Trophoblast cell (in vitro differentiated cells and primary cell): ENCODE measurements around the gene MCM5.

Source experiments
- DNase-seq, 2 donors: peaks; one replicate each; pipeline ENCODE4 v3.0.0-alpha.2; 2016
- H2AFZ ChIP-seq: 2 replicates; pipeline ENCODE4 v1.6.1; 2013; ENCODE audit warnings: low read length, moderate library complexity, mild to moderate bottlenecking; ENCODE audit not compliant: insufficient read depth, poor library complexity
- H2AK5ac ChIP-seq: 2 replicates; pipeline ENCODE4 v1.6.1; 2013; ENCODE audit warnings: mild to moderate bottlenecking, low read length
- H2BK120ac ChIP-seq: 2 replicates; pipeline ENCODE4 v1.6.1; 2013; ENCODE audit warnings: low read length, mild to moderate bottlenecking, moderate library complexity; ENCODE audit not compliant: insufficient read depth, poor library complexity
- H2BK12ac ChIP-seq: 2 replicates; pipeline ENCODE4 v1.6.1; 2013; ENCODE audit warnings: mild to moderate bottlenecking, low read length, moderate library complexity
- H2BK5ac ChIP-seq: 2 replicates; pipeline ENCODE4 v1.6.1; 2013; ENCODE audit warnings: low read length, low read depth, moderate library complexity, mild to moderate bottlenecking; ENCODE audit not compliant: poor library complexity
- H3K14ac ChIP-seq: 2 replicates; pipeline ENCODE4 v1.6.1; 2013; ENCODE audit warnings: mild to moderate bottlenecking, low read length
- H3K18ac ChIP-seq: 2 replicates; pipeline ENCODE4 v1.6.1; 2013; ENCODE audit warnings: mild to moderate bottlenecking, low read length
- H3K23ac ChIP-seq: 2 replicates; pipeline ENCODE4 v1.6.1; 2013; ENCODE audit warnings: low read length
- H3K27ac ChIP-seq: 2 replicates; pipeline ENCODE4 v1.5.1; 2013; ENCODE audit warnings: low read depth, mild to moderate bottlenecking, inconsistent platforms, low read length, moderate library complexity
- H3K27me3 ChIP-seq: 2 replicates; pipeline ENCODE4 v1.6.1; 2013; ENCODE audit warnings: inconsistent platforms, mild to moderate bottlenecking, low read length, moderate library complexity; ENCODE audit not compliant: insufficient read depth
- H3K36me3 ChIP-seq, 2 experiments: 1 replicate in 1 of 2; 2 replicates in 1 of 2; pipeline ENCODE4 v1.6.1; 2013; ENCODE audit warnings: low read length in 2 of 2, mild to moderate bottlenecking in 2 of 2, moderate library complexity in 1 of 2; ENCODE audit not compliant: insufficient read depth in 2 of 2, control insufficient read depth in 1 of 2
- H3K4ac ChIP-seq: 2 replicates; pipeline ENCODE4 v1.6.1; 2013; ENCODE audit warnings: low read depth, mild to moderate bottlenecking, low read length, moderate library complexity
- H3K4me1 ChIP-seq, 2 experiments: 1 replicate in 1 of 2; 2 replicates in 1 of 2; pipeline ENCODE4 v1.6.1; 2013; ENCODE audit warnings: low read length in 2 of 2, mild to moderate bottlenecking in 2 of 2, moderate library complexity in 1 of 2; ENCODE audit not compliant: insufficient read depth in 2 of 2, control insufficient read depth in 1 of 2
- H3K4me2 ChIP-seq: 2 replicates; pipeline ENCODE4 v1.6.1; 2013; ENCODE audit warnings: inconsistent platforms, mild to moderate bottlenecking, low read length, moderate library complexity
- H3K4me3 ChIP-seq: 2 replicates; pipeline ENCODE4 v1.5.1; 2013; ENCODE audit warnings: mild to moderate bottlenecking, low read depth, low read length, inconsistent platforms
- H3K79me1 ChIP-seq: one replicate; pipeline ENCODE4 v1.6.1; 2013; ENCODE audit warnings: low read length
- H3K79me2 ChIP-seq: 2 replicates; pipeline ENCODE4 v1.6.1; 2013; ENCODE audit warnings: low read length, mild to moderate bottlenecking; ENCODE audit not compliant: control insufficient read depth, insufficient read depth, poor library complexity
- H3K9ac ChIP-seq: 2 replicates; pipeline ENCODE4 v1.6.1; 2013; ENCODE audit warnings: mild to moderate bottlenecking, low read length
- H3K9me3 ChIP-seq: 2 replicates; pipeline ENCODE4 v1.6.1; 2013; ENCODE audit warnings: low read depth, mild to moderate bottlenecking, control low read depth, inconsistent platforms, low read length; ENCODE audit not compliant: insufficient read depth
- H4K12ac ChIP-seq: 2 replicates; pipeline ENCODE4 v1.6.1; 2013; ENCODE audit warnings: low read depth, mild to moderate bottlenecking, low read length, moderate library complexity
- H4K8ac ChIP-seq: 2 replicates; pipeline ENCODE4 v1.6.1; 2013; ENCODE audit warnings: low read depth, mild to moderate bottlenecking, low read length, moderate library complexity
- H4K91ac ChIP-seq: one replicate; pipeline ENCODE4 v1.6.1; 2013; ENCODE audit warnings: low read depth, mild to moderate bottlenecking, low read length, moderate library complexity
- WGBS: extraction: QIAGEN DNeasy Blood & Tissue Kit; methylation state at CpG from one replicate; pipeline ENCODE4 v1.1.7; 2013; ENCODE audit warnings: missing lambda C conversion rate; ENCODE audit not compliant: insufficient read length, insufficient coverage; ENCODE audit errors: extremely low coverage; 5-methylcytosine and 5-hydroxymethylcytosine counted together

Gene MCM5

GRCh38 chr22:35452351-35452781 is 52.4 kb downstream of the MCM5 start:
- no peak overlapping the region for H4K8ac ChIP-seq
- peak overlapping the region; percentile 11 for H4K91ac ChIP-seq
- no peak overlapping the region for H3K4ac ChIP-seq
- H3K23ac ChIP-seq = no peak overlapping the region
- WGBS = no CpG with 5 or more reads among the region's 15 CpGs
- peaks cover 2% of the 10 kb centered on the region for H3K9me3 ChIP-seq
- H4K12ac ChIP-seq = no peak overlapping the region
- H3K14ac ChIP-seq = no peak overlapping the region
- H3K9ac ChIP-seq = no peak overlapping the region
- no peak for DNase-seq
- no peak overlapping the region for H2BK12ac ChIP-seq
- H3K18ac ChIP-seq = no peak overlapping the region
- H3K79me2 ChIP-seq = no peaks in the 10 kb centered on the region
- no peak overlapping the region for H2BK120ac ChIP-seq
- no peaks in the 10 kb centered on the region for H3K27me3 ChIP-seq
- H3K79me1 ChIP-seq = no peaks in the 10 kb centered on the region
- H3K36me3 ChIP-seq = no peaks in the 10 kb centered on the region
- no peak overlapping the region for H2BK5ac ChIP-seq
- H3K4me1 ChIP-seq = peaks cover 0 to 11% of the 10 kb centered on the region in 2 experiments
- no peak overlapping the region for H3K4me3 ChIP-seq
- no peak overlapping the region for H3K4me2 ChIP-seq
- no peak overlapping the region for H2AK5ac ChIP-seq
- no peak overlapping the region for H2AFZ ChIP-seq
- H3K27ac ChIP-seq = no peak overlapping the region

DNA sequence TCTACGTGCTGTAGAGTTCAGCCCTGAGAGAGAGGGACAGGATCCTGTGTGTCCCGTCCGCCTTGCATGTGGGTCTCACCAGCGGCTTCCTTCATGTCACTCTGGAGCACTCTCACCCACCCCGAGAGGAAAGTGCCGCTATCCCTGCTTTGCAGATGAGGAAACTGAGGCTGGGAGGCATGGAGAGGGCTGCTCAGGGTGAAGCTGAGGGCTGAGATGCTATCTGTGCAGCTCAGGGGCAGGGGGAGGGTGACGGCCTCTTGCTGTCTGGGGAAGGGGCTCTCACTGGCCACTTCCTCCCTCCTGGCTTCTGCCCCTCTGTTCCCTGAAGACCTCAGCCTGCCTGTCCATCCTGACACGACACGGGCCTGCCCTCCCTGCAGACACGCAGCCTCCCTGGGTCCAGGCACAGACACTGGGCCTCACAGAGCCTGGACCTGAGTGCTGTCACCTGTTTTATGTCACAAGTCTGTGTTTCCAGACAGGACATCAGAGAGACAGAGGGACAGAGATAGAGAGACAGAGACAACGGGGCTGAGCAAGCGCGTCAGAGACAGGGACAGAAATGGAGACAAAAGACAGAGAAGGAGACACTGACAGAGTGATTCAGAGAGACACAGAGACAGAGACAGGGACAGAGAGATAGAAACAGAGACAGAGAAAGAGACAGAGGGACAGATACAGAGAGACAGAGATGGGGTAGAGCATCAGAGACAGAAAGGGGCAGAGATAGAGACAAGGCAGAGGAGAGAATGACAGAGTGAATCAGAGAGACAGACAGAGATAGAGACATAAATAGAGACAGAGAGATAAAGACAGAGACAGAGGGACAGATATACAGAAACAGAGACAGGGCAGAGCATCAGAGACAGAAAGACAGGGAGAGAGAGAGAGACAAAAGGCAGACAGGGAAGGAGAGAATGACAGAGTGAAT is 53.1 kb downstream of the MCM5 start:
- H2BK120ac ChIP-seq = no peak overlapping the region
- no peak overlapping the region for H3K9ac ChIP-seq
- no peak overlapping the region for H3K4ac ChIP-seq
- no peak for DNase-seq
- H3K36me3 ChIP-seq = no peaks in the 10 kb centered on the region
- no CpG with 5 or more reads among the region's 13 CpGs for WGBS
- H2AK5ac ChIP-seq = no peak overlapping the region
- H3K79me2 ChIP-seq = no peaks in the 10 kb centered on the region
- no peak overlapping the region for H4K12ac ChIP-seq
- H4K8ac ChIP-seq = no peak overlapping the region
- no peak overlapping the region for H3K18ac ChIP-seq
- no peak overlapping the region for H3K4me2 ChIP-seq
- H3K27ac ChIP-seq = no peak overlapping the region
- no peak overlapping the region for H2BK12ac ChIP-seq
- peaks cover 0 to 9% of the 10 kb centered on the region in 2 experiments for H3K4me1 ChIP-seq
- peaks cover 2% of the 10 kb centered on the region for H3K9me3 ChIP-seq
- H2AFZ ChIP-seq = no peak overlapping the region
- no peak overlapping the region for H3K14ac ChIP-seq
- H4K91ac ChIP-seq = no peak overlapping the region
- no peak overlapping the region for H3K23ac ChIP-seq
- no peak overlapping the region for H2BK5ac ChIP-seq
- no peaks in the 10 kb centered on the region for H3K79me1 ChIP-seq
- no peaks in the 10 kb centered on the region for H3K27me3 ChIP-seq
- H3K4me3 ChIP-seq = no peak overlapping the region

DNA sequence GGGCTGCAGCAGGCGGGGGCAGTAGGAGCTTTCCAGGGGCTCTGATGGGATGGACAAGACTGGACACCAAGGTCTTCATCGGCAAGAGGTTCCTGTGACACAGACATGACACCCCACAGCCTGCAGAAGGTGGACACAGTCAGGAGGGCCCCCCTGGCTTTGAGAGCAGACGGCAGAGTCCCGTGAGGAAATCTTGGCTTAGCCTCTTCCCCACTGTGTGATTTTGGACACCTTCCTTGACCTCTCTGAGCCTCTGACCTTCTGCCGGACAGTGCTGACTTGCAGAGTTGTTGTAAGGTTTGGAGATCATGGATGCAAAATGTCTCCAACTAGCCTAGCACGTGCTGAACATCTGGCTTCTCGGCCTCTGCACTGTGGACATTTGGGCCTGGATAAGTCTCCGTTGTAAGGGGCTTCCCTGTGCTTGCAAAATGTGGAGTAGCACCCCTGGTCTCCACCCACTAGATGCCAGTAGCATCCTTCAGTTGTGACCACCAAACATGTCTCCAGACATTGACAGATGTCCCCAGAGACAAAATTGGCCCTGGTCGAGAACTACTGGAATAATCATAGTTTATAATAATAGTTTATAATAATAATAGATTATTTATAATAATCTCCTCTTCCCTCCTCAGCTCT is 54.6 kb downstream of the MCM5 start:
- H2AFZ ChIP-seq = no peak overlapping the region
- no peak overlapping the region for H3K4ac ChIP-seq
- H2BK12ac ChIP-seq = no peak overlapping the region
- no peak overlapping the region for H4K8ac ChIP-seq
- H3K79me1 ChIP-seq = no peaks in the 10 kb centered on the region
- no peaks in the 10 kb centered on the region for H3K79me2 ChIP-seq
- no peak overlapping the region for H4K91ac ChIP-seq
- peaks cover 0 to 9% of the 10 kb centered on the region in 2 experiments for H3K4me1 ChIP-seq
- no peak overlapping the region for H2BK5ac ChIP-seq
- H3K14ac ChIP-seq = no peak overlapping the region
- no peak overlapping the region for H3K23ac ChIP-seq
- no peak overlapping the region for H2BK120ac ChIP-seq
- H3K27me3 ChIP-seq = no peaks in the 10 kb centered on the region
- no CpG with 5 or more reads among the region's 9 CpGs for WGBS
- H3K4me3 ChIP-seq = no peak overlapping the region
- H3K36me3 ChIP-seq = no peaks in the 10 kb centered on the region
- H3K4me2 ChIP-seq = no peak overlapping the region
- no peaks in the 10 kb centered on the region for H3K9me3 ChIP-seq
- H4K12ac ChIP-seq = no peak overlapping the region
- H3K9ac ChIP-seq = no peak overlapping the region
- H3K27ac ChIP-seq = no peak overlapping the region
- H3K18ac ChIP-seq = no peak overlapping the region
- DNase-seq = no peak
- no peak overlapping the region for H2AK5ac ChIP-seq

GRCh38 chr22:35455529-35455928 is 55.6 kb downstream of the MCM5 start:
- no peak overlapping the region for H4K12ac ChIP-seq
- H3K27me3 ChIP-seq = no peaks in the 10 kb centered on the region
- H3K4me2 ChIP-seq = no peak overlapping the region
- H4K91ac ChIP-seq = no peak overlapping the region
- DNase-seq = no peak
- peaks cover 0 to 9% of the 10 kb centered on the region in 2 experiments for H3K4me1 ChIP-seq
- no peaks in the 10 kb centered on the region for H3K79me1 ChIP-seq
- H3K9me3 ChIP-seq = no peaks in the 10 kb centered on the region
- no peak overlapping the region for H2AFZ ChIP-seq
- H2BK12ac ChIP-seq = no peak overlapping the region
- no peak overlapping the region for H3K4me3 ChIP-seq
- no peak overlapping the region for H3K23ac ChIP-seq
- no CpG with 5 or more reads among the region's 5 CpGs for WGBS
- no peak overlapping the region for H3K9ac ChIP-seq
- H3K27ac ChIP-seq = no peak overlapping the region
- H2BK120ac ChIP-seq = no peak overlapping the region
- H3K4ac ChIP-seq = no peak overlapping the region
- H2BK5ac ChIP-seq = no peak overlapping the region
- no peak overlapping the region for H3K14ac ChIP-seq
- no peaks in the 10 kb centered on the region for H3K36me3 ChIP-seq
- H4K8ac ChIP-seq = no peak overlapping the region
- H3K18ac ChIP-seq = no peak overlapping the region
- H3K79me2 ChIP-seq = no peaks in the 10 kb centered on the region
- H2AK5ac ChIP-seq = no peak overlapping the region
